ENCODE measurements around the gene SRSF2. TPM values are rescaled to one million over a fixed set of nuclear protein-coding genes. Genes with fewer than 3 reads are reported as not detected.
"Not testable (repeated sequence)": the region's sequence is repeated elsewhere in the genome, so short reads cannot be mapped to it uniquely, and the experiment has no call there.

SRSF2 gene
- total and polyA plus RNA-seq, 4 donors: 136 to 251 (median 193) TPM

DNA sequence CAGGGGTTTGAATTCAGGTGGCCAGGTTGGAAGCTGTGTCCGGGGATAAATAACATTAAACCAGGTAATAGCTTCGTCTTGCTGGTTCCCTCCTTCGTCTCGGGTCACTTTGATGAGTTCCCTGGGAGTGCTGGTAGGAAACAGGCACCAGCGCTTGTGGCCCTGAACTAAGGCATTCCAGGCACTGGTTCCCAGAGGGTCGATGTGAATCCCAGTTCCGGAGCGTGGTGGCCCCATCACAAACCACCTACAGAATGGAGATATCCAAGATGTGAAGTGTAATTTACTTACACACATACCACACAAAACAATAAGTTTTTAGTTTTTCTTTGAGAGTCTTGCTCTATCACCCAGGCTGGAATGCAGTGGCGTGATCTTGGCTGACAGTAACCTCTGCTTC is 13.3 kb downstream of the SRSF2 start:
- no peak overlapping the region for H3K27ac ChIP-seq (ENCODE audit: low read depth in 1 of 2, low read length in 1 of 2)
- H3K27me3 ChIP-seq (ENCODE audit: control insufficient read depth in 3 of 3, insufficient read depth in 3 of 3, low read length in 2 of 3): no peaks in the 10 kb centered on the region
- no peaks in the 10 kb centered on the region for H3K9me3 ChIP-seq (ENCODE audit: control insufficient read depth in 4 of 4, insufficient read depth in 3 of 4, low read length in 3 of 4)
- H3K4me3 ChIP-seq: no peak overlapping the region
- peaks cover 2 to 18% (median 11%) of the 10 kb centered on the region in 5 donors for H3K4me1 ChIP-seq (ENCODE audit: control insufficient read depth in 5 of 5, insufficient read depth in 5 of 5, low read length in 5 of 5)
- ATAC-seq (ENCODE audit: insufficient read depth, low FRiP score) (no peak), DNase-seq (no peak)
- no peak overlapping the region for H3K9ac ChIP-seq (ENCODE audit: insufficient read depth in 1 of 2, low read length in 2 of 2)
- TF ChIP-seq, protein P1, sequence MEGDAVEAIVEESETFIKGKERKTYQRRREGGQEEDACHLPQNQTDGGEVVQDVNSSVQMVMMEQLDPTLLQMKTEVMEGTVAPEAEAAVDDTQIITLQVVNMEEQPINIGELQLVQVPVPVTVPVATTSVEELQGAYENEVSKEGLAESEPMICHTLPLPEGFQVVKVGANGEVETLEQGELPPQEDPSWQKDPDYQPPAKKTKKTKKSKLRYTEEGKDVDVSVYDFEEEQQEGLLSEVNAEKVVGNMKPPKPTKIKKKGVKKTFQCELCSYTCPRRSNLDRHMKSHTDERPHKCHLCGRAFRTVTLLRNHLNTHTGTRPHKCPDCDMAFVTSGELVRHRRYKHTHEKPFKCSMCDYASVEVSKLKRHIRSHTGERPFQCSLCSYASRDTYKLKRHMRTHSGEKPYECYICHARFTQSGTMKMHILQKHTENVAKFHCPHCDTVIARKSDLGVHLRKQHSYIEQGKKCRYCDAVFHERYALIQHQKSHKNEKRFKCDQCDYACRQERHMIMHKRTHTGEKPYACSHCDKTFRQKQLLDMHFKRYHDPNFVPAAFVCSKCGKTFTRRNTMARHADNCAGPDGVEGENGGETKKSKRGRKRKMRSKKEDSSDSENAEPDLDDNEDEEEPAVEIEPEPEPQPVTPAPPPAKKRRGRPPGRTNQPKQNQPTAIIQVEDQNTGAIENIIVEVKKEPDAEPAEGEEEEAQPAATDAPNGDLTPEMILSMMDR (IDR thresholded peaks at IDR 0.05; ENCODE audit: control extremely low read depth, extremely low read depth): no peak
- H3K36me3 ChIP-seq (ENCODE audit: control insufficient read depth in 4 of 4, insufficient read depth in 4 of 4, low read length in 4 of 4): peaks cover 30 to 41% (median 37%) of the 10 kb centered on the region in 4 donors
- 94 to 97% methylated on average over 9 of the region's 9 CpGs for WGBS, 2 donors

DNA sequence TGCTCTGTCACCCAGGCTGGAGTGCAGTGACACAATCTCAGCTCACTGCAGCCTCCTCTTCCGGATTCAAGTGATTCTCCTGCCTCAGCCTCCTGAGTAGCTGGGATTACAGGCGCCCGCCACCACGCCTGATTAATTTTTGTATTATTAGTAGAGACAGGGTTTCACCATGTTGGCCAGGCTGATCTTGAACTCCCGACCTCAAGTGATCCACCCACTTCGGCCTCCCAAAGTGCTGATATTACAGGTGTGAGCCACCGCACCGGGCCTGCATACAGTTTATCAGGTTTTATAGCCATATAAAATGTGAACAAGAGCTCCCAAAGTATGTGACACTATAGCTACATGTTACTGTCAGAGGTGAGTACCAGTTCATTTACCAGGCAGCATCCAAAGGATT is 14.2 kb downstream of the SRSF2 start:
- DNase-seq; H3K27ac ChIP-seq (ENCODE audit: low read depth in 1 of 2, low read length in 1 of 2); H3K9ac ChIP-seq (ENCODE audit: insufficient read depth in 1 of 2, low read length in 2 of 2); ATAC-seq (ENCODE audit: insufficient read depth, low FRiP score); H3K9me3 ChIP-seq (ENCODE audit: control insufficient read depth in 4 of 4, insufficient read depth in 3 of 4, low read length in 3 of 4); H3K27me3 ChIP-seq (ENCODE audit: control insufficient read depth in 3 of 3, insufficient read depth in 3 of 3, low read length in 2 of 3); H3K4me3 ChIP-seq: not testable (repeated sequence)
- peaks cover 2 to 16% (median 11%) of the 10 kb centered on the region in 5 donors for H3K4me1 ChIP-seq (ENCODE audit: control insufficient read depth in 5 of 5, insufficient read depth in 5 of 5, low read length in 5 of 5)
- peaks cover 37 to 46% (median 42%) of the 10 kb centered on the region in 4 donors for H3K36me3 ChIP-seq (ENCODE audit: control insufficient read depth in 4 of 4, insufficient read depth in 4 of 4, low read length in 4 of 4)
- 96 to 99% methylated on average over 8 of the region's 8 CpGs for WGBS, 2 donors

DNA sequence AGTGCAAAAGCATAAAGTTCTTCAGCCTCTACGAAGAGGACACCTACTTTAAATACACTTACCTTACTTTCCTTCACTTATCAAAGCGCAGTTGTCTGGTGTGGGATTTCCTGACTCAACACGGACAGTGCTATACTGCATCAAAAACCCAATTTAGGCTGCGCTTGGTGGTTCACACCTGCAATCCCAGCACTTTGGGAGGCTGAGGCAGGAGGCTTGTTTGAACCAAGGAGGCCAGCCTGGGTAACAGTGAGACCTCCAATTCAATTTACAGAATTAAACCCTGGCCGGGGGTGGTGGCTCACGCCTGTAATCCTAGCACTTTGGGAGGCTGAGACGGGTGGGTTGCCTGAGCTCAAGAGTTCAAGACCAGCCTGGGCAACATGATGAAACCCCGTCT is 14.9 kb downstream of the SRSF2 start:
- no peaks in the 10 kb centered on the region for H3K27me3 ChIP-seq (ENCODE audit: control insufficient read depth in 3 of 3, insufficient read depth in 3 of 3, low read length in 2 of 3)
- TF ChIP-seq, protein P1 (IDR thresholded peaks at IDR 0.05; ENCODE audit: control extremely low read depth, extremely low read depth): no peak
- 94 to 97% methylated on average over 8 of the region's 8 CpGs for WGBS, 2 donors
- H3K4me1 ChIP-seq (ENCODE audit: control insufficient read depth in 5 of 5, insufficient read depth in 5 of 5, low read length in 5 of 5): peaks cover 2 to 9% (median 5%) of the 10 kb centered on the region in 5 donors
- DNase-seq (no peak), ATAC-seq (ENCODE audit: insufficient read depth, low FRiP score) (no peak)
- no peak overlapping the region for H3K4me3 ChIP-seq
- H3K9ac ChIP-seq (ENCODE audit: insufficient read depth in 1 of 2, low read length in 2 of 2): no peak overlapping the region
- peaks cover 39 to 50% (median 45%) of the 10 kb centered on the region in 4 donors for H3K36me3 ChIP-seq (ENCODE audit: control insufficient read depth in 4 of 4, insufficient read depth in 4 of 4, low read length in 4 of 4)
- no peak overlapping the region for H3K27ac ChIP-seq (ENCODE audit: low read depth in 1 of 2, low read length in 1 of 2)
- no peaks in the 10 kb centered on the region for H3K9me3 ChIP-seq (ENCODE audit: control insufficient read depth in 4 of 4, insufficient read depth in 3 of 4, low read length in 3 of 4)

DNA sequence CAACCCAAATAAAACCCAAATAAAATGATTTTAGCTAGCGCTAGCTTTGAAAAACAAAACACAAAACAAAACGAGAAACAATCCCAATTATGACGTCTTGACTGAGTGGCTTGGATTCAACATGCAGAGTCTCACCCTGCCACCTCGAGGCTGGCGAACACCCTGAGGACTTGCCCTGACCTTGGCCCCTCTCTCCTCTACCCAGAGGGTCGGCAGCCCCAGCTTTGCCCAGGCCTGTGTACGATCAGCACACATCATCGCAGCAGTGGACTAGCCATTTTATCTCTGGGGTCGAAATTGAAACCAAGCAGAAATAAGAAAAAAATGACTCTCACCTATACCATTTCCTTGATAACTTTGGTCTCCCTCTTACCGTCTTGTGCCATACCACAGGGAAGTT is 15.7 kb downstream of the SRSF2 start:
- H3K36me3 ChIP-seq (ENCODE audit: control insufficient read depth in 4 of 4, insufficient read depth in 4 of 4, low read length in 4 of 4): peaks cover 47 to 54% (median 49%) of the 10 kb centered on the region in 4 donors
- no peak overlapping the region for H3K9ac ChIP-seq (ENCODE audit: insufficient read depth in 1 of 2, low read length in 2 of 2)
- no peak for DNase-seq
- H3K4me1 ChIP-seq (ENCODE audit: control insufficient read depth in 5 of 5, insufficient read depth in 5 of 5, low read length in 5 of 5): peaks cover 2 to 7% (median 6%) of the 10 kb centered on the region in 5 donors
- TF ChIP-seq, protein P1 (IDR thresholded peaks at IDR 0.05; ENCODE audit: control extremely low read depth, extremely low read depth): no peak
- no peak overlapping the region for H3K4me3 ChIP-seq
- no peaks in the 10 kb centered on the region for H3K27me3 ChIP-seq (ENCODE audit: control insufficient read depth in 3 of 3, insufficient read depth in 3 of 3, low read length in 2 of 3)
- 91 to 96% methylated on average over 10 of the region's 10 CpGs for WGBS, 2 donors
- H3K9me3 ChIP-seq (ENCODE audit: control insufficient read depth in 4 of 4, insufficient read depth in 3 of 4, low read length in 3 of 4): no peaks in the 10 kb centered on the region
- no peak overlapping the region for H3K27ac ChIP-seq (ENCODE audit: low read depth in 1 of 2, low read length in 1 of 2)
- no peak for ATAC-seq (ENCODE audit: insufficient read depth, low FRiP score)

Measured in lung (tissue), 12 donors.